IMR-90 (cell line): ENCODE data around the gene PRDM1. TPM values are rescaled to one million over a fixed set of nuclear protein-coding genes. Genes with fewer than 3 reads are reported as not detected.

Source experiments
- ATAC-seq: fragments of 200-7000 bp; cut with Tn5 transposase; 2 replicates; pipeline ENCODE4 v1.9.1; 2020; ENCODE audit warnings: low read depth, mild to moderate bottlenecking, moderate library complexity
- BruUV-seq: library from RNA; stranded (reverse); fragments of 400-500 nt; replicated peaks from 2 replicates; lab custom pipeline; 2021; lab: Mats Ljungman, UMichigan
- CTCF ChIA-PET: fragments of 300-600 bp; formaldehyde crosslinking; extraction: SDS; loops from one replicate; lab custom pipeline; 2021; ENCODE audit warnings: antibody characterized with exemption; lab: Yijun Ruan, JAX
- POLR2A ChIA-PET: fragments of 300-600 bp; sonication (Branson Sonifier 250); formaldehyde crosslinking; loops from one replicate; lab custom pipeline; 2022; ENCODE audit warnings: antibody characterized with exemption; ENCODE audit not compliant: unreplicated experiment; lab: Charles Lee
- DNase-seq: peaks from one replicate; pipeline ENCODE4 v3.0.0; 2013
- H2AFZ ChIP-seq: replicated peaks from 2 replicates; pipeline ENCODE3; 2013; ENCODE audit warnings: low read length, mild to moderate bottlenecking; ENCODE audit not compliant: poor library complexity
- H2AK5ac ChIP-seq: 2 replicates; pipeline ENCODE4 v1.6.1; 2013; ENCODE audit warnings: low read depth, low read length, inconsistent platforms
- H2AK9ac ChIP-seq: replicated peaks from 2 replicates; pipeline ENCODE3; 2013; ENCODE audit warnings: mild to moderate bottlenecking, low read depth, low read length, moderate library complexity; ENCODE audit not compliant: poor library complexity
- H2BK120ac ChIP-seq: 2 replicates; pipeline ENCODE4 v1.6.1; 2013; ENCODE audit warnings: low read depth, low read length, inconsistent platforms
- H2BK15ac ChIP-seq: 3 replicates; pipeline ENCODE4 v1.6.1; 2013; ENCODE audit warnings: low read depth, low read length, inconsistent platforms
- H2BK20ac ChIP-seq: 2 replicates; pipeline ENCODE4 v1.6.1; 2013; ENCODE audit warnings: low read depth, mild to moderate bottlenecking, inconsistent platforms, low read length, moderate library complexity
- H2BK5ac ChIP-seq: 2 replicates; pipeline ENCODE4 v1.6.1; 2013; ENCODE audit warnings: mild to moderate bottlenecking, low read depth, low read length, inconsistent platforms; ENCODE audit not compliant: poor library complexity, severe bottlenecking
- H3K14ac ChIP-seq: replicated peaks from 2 replicates; pipeline ENCODE4 v1.6.1; 2013; ENCODE audit warnings: low read depth, low read length, inconsistent platforms
- H3K18ac ChIP-seq: 2 replicates; pipeline ENCODE4 v1.6.1; 2013; ENCODE audit warnings: low read depth, low read length, control low read depth
- H3K23ac ChIP-seq: 2 replicates; pipeline ENCODE4 v1.6.1; 2013; ENCODE audit warnings: low read depth, low read length, inconsistent platforms
- H3K27ac ChIP-seq: 2 replicates; pipeline ENCODE4 v1.5.1; 2013; ENCODE audit warnings: mild to moderate bottlenecking, control low read depth, low read length; ENCODE audit not compliant: insufficient read depth
- H3K27me3 ChIP-seq: 2 replicates; pipeline ENCODE4 v1.6.1; 2013; ENCODE audit warnings: low read length; ENCODE audit not compliant: control insufficient read depth, insufficient read depth
- H3K36me3 ChIP-seq: 2 replicates; pipeline ENCODE4 v1.6.1; 2013; ENCODE audit warnings: low read length, mixed read lengths; ENCODE audit not compliant: control insufficient read depth, insufficient read depth
- H3K4ac ChIP-seq: 2 replicates; pipeline ENCODE4 v1.6.1; 2013; ENCODE audit warnings: low read depth, low read length, inconsistent platforms
- H3K4me1 ChIP-seq: 2 replicates; pipeline ENCODE4 v1.6.1; 2013; ENCODE audit warnings: low read length, mixed read lengths; ENCODE audit not compliant: control insufficient read depth, insufficient read depth
- H3K4me2 ChIP-seq: 2 replicates; pipeline ENCODE4 v1.6.1; 2013; ENCODE audit warnings: low read depth, mild to moderate bottlenecking, control low read depth, low read length, moderate library complexity
- H3K4me3 ChIP-seq: 2 replicates; pipeline ENCODE4 v1.5.1; 2013; ENCODE audit warnings: low read depth, mild to moderate bottlenecking, control low read depth, low read length, moderate library complexity; ENCODE audit not compliant: insufficient read depth
- H3K56ac ChIP-seq: 2 replicates; pipeline ENCODE4 v1.6.1; 2013; ENCODE audit warnings: low read length, inconsistent platforms; ENCODE audit not compliant: insufficient read depth; ENCODE audit errors: extremely low read depth
- H3K79me1 ChIP-seq, 2 experiments: 2 replicates each; pipeline ENCODE4 v1.6.1; 2013; ENCODE audit warnings: low read length in 2 of 2, inconsistent platforms in 1 of 2, low read depth in 1 of 2
- H3K9ac ChIP-seq: 2 replicates; pipeline ENCODE4 v1.6.1; 2013; ENCODE audit warnings: low read depth, low read length, control low read depth
- H3K9me1 ChIP-seq: 2 replicates; pipeline ENCODE4 v1.6.1; 2013; ENCODE audit warnings: low read length, inconsistent platforms; ENCODE audit not compliant: insufficient read depth
- H3K9me3 ChIP-seq: 2 replicates; pipeline ENCODE4 v1.6.1; 2013; ENCODE audit warnings: low read length; ENCODE audit not compliant: control insufficient read depth, insufficient read depth
- H4K20me1 ChIP-seq: 2 replicates; pipeline ENCODE4 v1.6.1; 2013; ENCODE audit warnings: low read length, inconsistent platforms; ENCODE audit not compliant: insufficient read depth
- H4K5ac ChIP-seq: 2 replicates; pipeline ENCODE4 v1.6.1; 2013; ENCODE audit warnings: mild to moderate bottlenecking, low read depth, low read length, control low read depth
- H4K8ac ChIP-seq, 2 experiments: 2 replicates each; pipeline ENCODE4 v1.6.1; 2013; ENCODE audit warnings: low read depth in 2 of 2, low read length in 2 of 2, control low read depth in 1 of 2, inconsistent platforms in 1 of 2
- H4K91ac ChIP-seq: 2 replicates; pipeline ENCODE4 v1.6.1; 2013; ENCODE audit warnings: low read depth, low read length, inconsistent platforms; ENCODE audit not compliant: insufficient read depth
- BHLHE40 ChIP-seq: fragments of 150-350 bp; IDR thresholded peaks from 2 replicates; pipeline ENCODE4 v1.6.1; 2016; ENCODE audit warnings: mild to moderate bottlenecking, low read depth, low read length
- CEBPB ChIP-seq: IDR thresholded peaks from 2 replicates; pipeline ENCODE4 v1.6.1; 2012; ENCODE audit warnings: low read depth, low read length, improper control_type of control experiment
- CHD1 ChIP-seq: IDR thresholded peaks from 2 replicates; pipeline ENCODE4 v1.6.1; 2012; ENCODE audit warnings: low read depth, low read length, improper control_type of control experiment
- ELK1 ChIP-seq: fragments of 150-350 bp; IDR thresholded peaks from 2 replicates; pipeline ENCODE4 v1.6.1; 2016; ENCODE audit warnings: low read depth, mild to moderate bottlenecking, low read length, moderate library complexity, borderline replicate concordance
- FOS ChIP-seq: fragments of 150-350 bp; IDR thresholded peaks from 2 replicates; pipeline ENCODE4 v1.6.1; 2016; ENCODE audit warnings: low read depth, low read length
- MAFK ChIP-seq: IDR thresholded peaks from 2 replicates; pipeline ENCODE4 v1.6.1; 2012; ENCODE audit warnings: low read depth, low read length, improper control_type of control experiment
- MAZ ChIP-seq: IDR thresholded peaks from 2 replicates; pipeline ENCODE4 v1.6.1; 2012; ENCODE audit warnings: low read depth, mild to moderate bottlenecking, low read length, improper control_type of control experiment, moderate library complexity, borderline replicate concordance
- MXI1 ChIP-seq: IDR thresholded peaks from 2 replicates; pipeline ENCODE4 v1.6.1; 2012; ENCODE audit warnings: low read depth, mild to moderate bottlenecking, low read length, moderate library complexity, borderline replicate concordance
- NFE2L2 ChIP-seq: fragments of 150-350 bp; IDR thresholded peaks from 2 replicates; pipeline ENCODE4 v1.6.1; 2016; ENCODE audit warnings: low read depth, mild to moderate bottlenecking, low read length
- POLR2A ChIP-seq: IDR thresholded peaks from 2 replicates; pipeline ENCODE4 v1.6.1; 2012; ENCODE audit warnings: mild to moderate bottlenecking, low read depth, low read length
- RAD21 ChIP-seq: IDR thresholded peaks from 2 replicates; pipeline ENCODE4 v1.6.1; 2012; ENCODE audit warnings: low read length, improper control_type of control experiment
- RCOR1 ChIP-seq: IDR thresholded peaks from 2 replicates; pipeline ENCODE4 v1.6.1; 2012; ENCODE audit warnings: mild to moderate bottlenecking, low read length, improper control_type of control experiment; ENCODE audit not compliant: insufficient replicate concordance
- RFX5 ChIP-seq: IDR thresholded peaks from 2 replicates; pipeline ENCODE4 v1.8.0; 2012; ENCODE audit warnings: low read depth, mild to moderate bottlenecking, low read length, moderate library complexity
- SMC3 ChIP-seq: fragments of 150-350 bp; IDR thresholded peaks from 2 replicates; pipeline ENCODE4 v1.6.1; 2016; ENCODE audit warnings: low read depth, mild to moderate bottlenecking, antibody characterized with exemption, low read length, moderate library complexity
- WGBS, 2 experiments: methylation state at CpG; one replicate each; pipeline versions ENCODE4 v1.1.5 to v1.1.7; 2013; ENCODE audit warnings: missing lambda C conversion rate in 2 of 2; ENCODE audit not compliant: insufficient read length in 1 of 2; ENCODE audit errors: extremely low coverage in 2 of 2; 5-methylcytosine and 5-hydroxymethylcytosine counted together
- dilution Hi-C: fragments of 300-500 bp; cut with HindIII; formaldehyde crosslinking; loops from one replicate; pipeline ENCODE4 v1.14.3; 2018; ENCODE audit warnings: low sequenced_read_pairs; ENCODE audit not compliant: unreplicated experiment
- in situ Hi-C: fragments of 300-500 bp; cut with MboI; formaldehyde crosslinking; loops from 3 replicates; pipeline ENCODE4 v1.14.3; 2019; ENCODE audit warnings: low sequenced_read_pairs, inconsistent platforms, mixed read lengths
- intact Hi-C: fragments of 100-400 bp; cut with micrococcal nuclease; formaldehyde crosslinking; loops from 2 replicates; pipeline ENCODE4 v1.10.0; 2022
- polyA plus RNA-seq, 3 experiments: library from polyadenylated mRNA; depleted of rRNA; stranded (reverse); fragments of >200 nt; gene quantifications; 2 replicates each; pipeline ENCODE4 v1.2.3, GENCODE V29; 2012; ENCODE audit warnings: low replicate concordance in 1 of 3
- total RNA-seq: library from RNA; depleted of rRNA; stranded (reverse); fragments of >200 nt; gene quantifications from 2 replicates; pipeline ENCODE4 v1.2.3, GENCODE V29; 2012
- TF ChIP-seq, protein P1 (sequence below): fragments of 150-350 bp; IDR thresholded peaks from 2 replicates; pipeline ENCODE4 v1.6.1; 2017; ENCODE audit warnings: mild to moderate bottlenecking, antibody characterized with exemption, low read length, low read depth
- TF ChIP-seq, protein P2 (sequence below): conservative IDR thresholded peaks from 2 replicates; pipeline ENCODE4 v1.5.1; 2012; ENCODE audit warnings: mild to moderate bottlenecking, low read depth, low read length, improper control_type of control experiment

PRDM1 gene
- total and polyA plus RNA-seq, 2 of the 4 experiments (the other 2 are of a cell fraction) = 2.3 to 3.0 TPM

GRCh38 chr6:106115286-106115685, 29.1 kb downstream of the PRDM1 start:
- CTCF ChIA-PET = no interaction called here
- dilution Hi-C loops = no loop called here
- BruUV-seq = no TSS peak

More at GRCh38 chr6:106115286-106115685, 29.1 kb downstream of the PRDM1 start:
- Histone ChIP-seq H3K36me3 (no peaks in the 10 kb centered on the region), H3K18ac (no peak overlapping the region), H4K5ac (no peak overlapping the region), H2BK20ac (no peak overlapping the region), H3K27ac (no peak overlapping the region), H2BK5ac (no peak overlapping the region), H3K9ac (no peak overlapping the region), H3K23ac (no peak overlapping the region), H3K4me1 (peaks cover 4% of the 10 kb centered on the region; the same call in 1 of the 2 replicates), H2AK9ac (no peak overlapping the region), H3K56ac (no peak overlapping the region), H3K4ac (no peak overlapping the region), H3K4me3 (no peak overlapping the region), H2BK15ac (no peak overlapping the region), H3K27me3 (no peaks in the 10 kb centered on the region), H2AFZ (no peak overlapping the region), H3K79me1 (no peaks in the 10 kb centered on the region), H3K4me2 (no peak overlapping the region), H3K9me3 (no peaks in the 10 kb centered on the region), H4K20me1 (no peaks in the 10 kb centered on the region), H2AK5ac (no peak overlapping the region), H3K14ac (no peak overlapping the region), H2BK120ac (no peak overlapping the region), H4K91ac (no peak overlapping the region), H4K8ac (no peak overlapping the region), H3K9me1 (no peaks in the 10 kb centered on the region)
- in situ Hi-C loops (no loop called here), intact Hi-C loops (no loop called here)
- POLR2A ChIA-PET = no interaction called here
- no peak for DNase-seq
- no peak for TF ChIP-seq SMC3
- TF ChIP-seq RFX5 = no peak
- TF ChIP-seq, protein P1, sequence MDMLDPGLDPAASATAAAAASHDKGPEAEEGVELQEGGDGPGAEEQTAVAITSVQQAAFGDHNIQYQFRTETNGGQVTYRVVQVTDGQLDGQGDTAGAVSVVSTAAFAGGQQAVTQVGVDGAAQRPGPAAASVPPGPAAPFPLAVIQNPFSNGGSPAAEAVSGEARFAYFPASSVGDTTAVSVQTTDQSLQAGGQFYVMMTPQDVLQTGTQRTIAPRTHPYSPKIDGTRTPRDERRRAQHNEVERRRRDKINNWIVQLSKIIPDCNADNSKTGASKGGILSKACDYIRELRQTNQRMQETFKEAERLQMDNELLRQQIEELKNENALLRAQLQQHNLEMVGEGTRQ = no peak
- TF ChIP-seq ELK1 = no peak
- TF ChIP-seq FOS = no peak
- no peak for TF ChIP-seq MAFK
- TF ChIP-seq RCOR1 = no peak
- TF ChIP-seq CHD1 = no peak
- no peak for TF ChIP-seq POLR2A
- no peak for TF ChIP-seq MXI1
- no peak for TF ChIP-seq RAD21
- TF ChIP-seq NFE2L2 = no peak
- TF ChIP-seq MAZ = no peak
- TF ChIP-seq, protein P2, sequence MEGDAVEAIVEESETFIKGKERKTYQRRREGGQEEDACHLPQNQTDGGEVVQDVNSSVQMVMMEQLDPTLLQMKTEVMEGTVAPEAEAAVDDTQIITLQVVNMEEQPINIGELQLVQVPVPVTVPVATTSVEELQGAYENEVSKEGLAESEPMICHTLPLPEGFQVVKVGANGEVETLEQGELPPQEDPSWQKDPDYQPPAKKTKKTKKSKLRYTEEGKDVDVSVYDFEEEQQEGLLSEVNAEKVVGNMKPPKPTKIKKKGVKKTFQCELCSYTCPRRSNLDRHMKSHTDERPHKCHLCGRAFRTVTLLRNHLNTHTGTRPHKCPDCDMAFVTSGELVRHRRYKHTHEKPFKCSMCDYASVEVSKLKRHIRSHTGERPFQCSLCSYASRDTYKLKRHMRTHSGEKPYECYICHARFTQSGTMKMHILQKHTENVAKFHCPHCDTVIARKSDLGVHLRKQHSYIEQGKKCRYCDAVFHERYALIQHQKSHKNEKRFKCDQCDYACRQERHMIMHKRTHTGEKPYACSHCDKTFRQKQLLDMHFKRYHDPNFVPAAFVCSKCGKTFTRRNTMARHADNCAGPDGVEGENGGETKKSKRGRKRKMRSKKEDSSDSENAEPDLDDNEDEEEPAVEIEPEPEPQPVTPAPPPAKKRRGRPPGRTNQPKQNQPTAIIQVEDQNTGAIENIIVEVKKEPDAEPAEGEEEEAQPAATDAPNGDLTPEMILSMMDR = no peak
- TF ChIP-seq CEBPB = no peak
- TF ChIP-seq BHLHE40 = no peak
- WGBS, 2 experiments = 100% methylated on average over 1 of the region's 5 CpGs; no CpG with 5 or more reads in 1 of the 2 experiments
- no peak for ATAC-seq
